Left renal cortex interstitium (tissue), 4 donors: ENCODE data around the gene EXOC3. TPM values are rescaled to one million over a fixed set of nuclear protein-coding genes. Genes with fewer than 3 reads are reported as not detected.
"Not testable (repeated sequence)": the region's sequence is repeated elsewhere in the genome, so short reads cannot be mapped to it uniquely, and the experiment has no call there.

Source experiments
- DNase-seq, 4 donors: peaks; one replicate each; pipeline ENCODE4 v3.0.0-alpha.2; 2013; ENCODE audit warnings: low read depth in 4 of 4, low spot score in 2 of 4, missing footprints in 1 of 4
- polyA plus RNA-seq, 4 donors: library from polyadenylated mRNA; unstranded; fragments of 120-200 nt; gene quantifications; one replicate each; pipeline ENCODE4 v1.2.1, GENCODE V29; 2013; ENCODE audit not compliant: insufficient read length in 4 of 4

The EXOC3 gene
- polyA plus RNA-seq, 4 donors = 52.1 to 77.3 (median 61.9) TPM

- no peak for DNase-seq
Observed at GRCh38 chr5:483011-483410, 40.0 kb downstream of the EXOC3 start.

DNA sequence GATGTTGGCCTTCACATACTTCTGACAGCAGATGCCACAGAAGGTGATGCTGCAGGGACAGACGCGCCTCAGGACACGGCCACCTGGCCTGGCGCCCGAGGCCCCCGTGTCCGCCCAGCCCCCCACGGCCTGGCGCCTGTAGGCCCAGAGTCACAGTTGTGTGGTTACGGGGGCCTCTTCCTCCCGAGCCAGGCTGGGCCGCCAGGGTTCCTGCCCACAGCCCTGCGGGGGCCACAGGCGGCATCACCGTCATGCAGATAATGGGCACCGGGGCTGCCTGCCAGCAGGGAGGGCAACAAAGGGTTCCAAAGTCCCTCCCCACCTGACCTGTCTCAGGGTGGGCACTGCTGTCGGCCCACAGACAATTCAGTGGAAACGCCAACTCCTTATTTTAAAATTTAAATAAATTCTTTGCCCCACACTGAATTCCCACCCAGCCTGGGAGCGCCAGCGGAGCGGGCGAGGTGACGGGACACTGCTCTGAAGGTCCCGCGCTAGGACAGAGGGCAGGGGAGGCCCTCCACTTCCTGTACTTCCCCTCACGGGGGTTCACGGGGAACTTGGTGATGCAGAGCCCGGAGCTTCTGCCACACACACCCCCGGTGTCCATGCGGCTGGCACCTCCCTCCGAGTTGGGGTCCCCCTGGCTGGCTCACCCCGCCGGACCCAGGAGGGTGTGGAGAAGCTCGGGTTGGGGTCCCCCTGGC lies 40.6 kb downstream of the EXOC3 start:
- no peak for DNase-seq

DNA sequence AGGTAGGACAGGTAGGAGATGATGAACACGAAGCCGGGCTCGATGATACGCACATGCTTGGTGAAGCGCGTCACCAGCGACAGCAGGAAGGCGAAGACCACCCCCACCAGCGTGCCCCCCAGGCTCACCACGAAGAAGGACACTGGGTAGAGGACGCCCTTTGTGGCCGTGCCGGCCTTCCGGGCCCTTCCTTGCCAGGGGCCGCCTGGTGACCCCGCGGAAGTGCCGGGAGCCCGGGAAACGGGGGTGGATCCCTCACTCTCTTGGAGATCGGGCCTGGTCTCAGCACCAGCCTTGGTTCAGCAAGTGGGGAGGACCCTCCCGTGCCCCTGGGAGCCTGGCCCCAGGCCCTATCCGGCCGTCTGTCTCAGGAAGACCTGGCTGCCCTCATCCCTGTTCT lies 41.6 kb downstream of the EXOC3 start:
- DNase-seq = no peak

DNA sequence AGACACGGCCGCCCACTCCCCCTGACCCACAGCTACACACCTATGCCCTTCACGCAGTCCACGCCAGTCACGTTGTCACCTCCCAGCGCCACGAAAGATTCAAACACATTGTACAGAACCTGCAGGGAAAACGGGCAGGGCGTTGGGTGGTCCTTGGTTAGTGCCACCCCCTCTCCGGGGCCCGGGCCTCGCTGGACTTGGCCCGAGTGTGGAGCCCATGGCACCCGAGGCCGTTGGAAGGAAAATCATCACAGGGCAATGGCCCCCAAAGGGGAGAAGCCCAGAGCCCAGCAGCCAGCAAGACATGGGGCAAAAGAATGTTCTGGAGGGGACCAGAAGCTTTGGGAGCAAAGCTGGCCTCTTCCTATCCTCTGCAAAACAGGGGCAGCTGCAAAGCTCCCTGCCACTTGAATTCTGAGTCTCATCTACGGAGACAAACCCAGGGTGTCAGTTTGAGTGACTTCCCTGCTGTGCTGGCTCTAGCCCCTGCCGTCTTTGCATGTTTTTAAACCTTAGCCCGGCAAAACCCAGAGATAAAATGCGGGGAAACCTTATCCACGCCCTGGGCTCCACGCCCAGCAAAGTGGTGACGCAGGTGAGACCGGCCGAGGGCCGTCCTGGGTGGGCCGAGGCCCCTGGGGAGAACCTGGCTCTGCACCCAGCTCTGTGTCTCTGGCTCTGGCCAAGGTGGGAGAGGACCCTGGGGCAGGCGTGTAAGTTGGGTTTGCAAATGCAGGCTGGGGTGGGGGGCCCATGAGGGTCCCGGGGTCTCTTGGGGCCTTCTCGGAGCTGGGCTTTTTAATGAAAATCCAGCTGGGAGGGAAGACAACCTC lies 42.4 kb downstream of the EXOC3 start:
- DNase-seq = no peak

- DNase-seq = no peak
Observed at GRCh38 chr5:485946-486491, 43.0 kb downstream of the EXOC3 start.

DNA sequence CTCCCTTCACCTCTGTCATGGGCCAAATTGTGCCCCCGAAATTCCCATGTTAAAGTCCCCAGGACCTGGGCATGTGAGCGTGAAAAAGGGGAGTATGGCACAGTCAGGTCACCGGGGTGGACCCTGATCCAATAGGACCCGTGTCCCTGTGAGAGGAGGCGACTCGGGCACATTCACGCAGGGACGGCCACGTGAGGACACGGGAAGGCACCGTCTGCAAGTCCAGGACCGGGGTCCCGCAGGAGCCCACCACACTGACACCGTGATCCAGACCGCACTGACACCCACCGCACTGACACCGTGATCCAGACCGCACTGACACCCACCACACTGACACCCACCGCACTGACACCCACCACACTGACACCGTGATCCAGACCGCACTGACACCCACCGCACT lies 43.6 kb downstream of the EXOC3 start:
- not testable (repeated sequence) for DNase-seq

GRCh38 chr5:488241-488640 lies 45.3 kb downstream of the EXOC3 start:
- no peak for DNase-seq

DNA sequence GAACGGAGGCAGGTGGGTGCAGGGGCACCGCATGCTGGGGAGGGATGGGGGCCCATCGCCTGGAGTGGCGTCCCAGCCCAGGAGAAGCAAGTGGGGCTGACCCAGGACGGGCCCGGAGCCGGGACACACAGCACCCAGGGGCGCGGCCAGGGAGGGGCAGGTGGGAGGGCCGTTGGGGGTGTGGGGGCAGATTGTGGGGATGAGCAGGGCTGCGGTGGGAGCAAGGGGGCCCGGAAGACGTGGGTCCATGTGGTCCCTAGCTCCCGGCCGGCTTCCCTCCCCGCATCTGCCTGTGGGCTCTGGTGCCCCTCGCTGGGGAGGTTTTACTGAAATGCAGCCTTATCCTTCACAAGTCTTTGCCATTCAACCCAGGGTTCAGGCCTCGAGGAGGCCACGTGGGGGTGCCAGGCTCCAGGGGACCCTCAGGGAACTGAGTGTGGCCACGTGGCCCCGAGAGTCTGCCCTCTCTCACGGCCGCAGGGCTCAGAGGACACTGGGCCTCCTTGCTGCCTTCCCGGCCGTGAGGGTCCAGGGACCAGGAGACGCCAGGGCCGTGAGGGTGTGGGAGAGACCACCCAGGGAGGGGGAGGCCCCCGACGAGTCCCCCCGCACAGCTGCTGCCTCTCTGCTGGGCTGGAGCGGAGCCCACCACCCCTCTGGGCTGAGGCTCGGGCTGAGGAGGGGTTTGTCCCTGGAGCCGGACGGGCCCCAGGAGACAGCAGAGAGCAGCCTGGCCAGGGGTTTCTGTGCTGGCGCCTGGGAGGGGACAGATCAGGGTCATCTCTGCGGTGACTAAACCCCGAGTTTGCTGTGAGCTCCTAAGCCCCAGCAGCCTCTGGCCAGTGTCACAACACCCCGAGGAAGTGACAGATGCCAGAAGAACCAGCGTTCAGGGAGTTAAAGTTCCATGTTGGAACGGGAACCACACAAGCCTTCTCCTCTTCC lies 46.0 kb downstream of the EXOC3 start:
- no peak for DNase-seq

- no peak for DNase-seq
Observed at GRCh38 chr5:489689-490080, 46.7 kb downstream of the EXOC3 start.

- DNase-seq = no peak
Observed at GRCh38 chr5:490116-491106, 47.4 kb downstream of the EXOC3 start.

DNA sequence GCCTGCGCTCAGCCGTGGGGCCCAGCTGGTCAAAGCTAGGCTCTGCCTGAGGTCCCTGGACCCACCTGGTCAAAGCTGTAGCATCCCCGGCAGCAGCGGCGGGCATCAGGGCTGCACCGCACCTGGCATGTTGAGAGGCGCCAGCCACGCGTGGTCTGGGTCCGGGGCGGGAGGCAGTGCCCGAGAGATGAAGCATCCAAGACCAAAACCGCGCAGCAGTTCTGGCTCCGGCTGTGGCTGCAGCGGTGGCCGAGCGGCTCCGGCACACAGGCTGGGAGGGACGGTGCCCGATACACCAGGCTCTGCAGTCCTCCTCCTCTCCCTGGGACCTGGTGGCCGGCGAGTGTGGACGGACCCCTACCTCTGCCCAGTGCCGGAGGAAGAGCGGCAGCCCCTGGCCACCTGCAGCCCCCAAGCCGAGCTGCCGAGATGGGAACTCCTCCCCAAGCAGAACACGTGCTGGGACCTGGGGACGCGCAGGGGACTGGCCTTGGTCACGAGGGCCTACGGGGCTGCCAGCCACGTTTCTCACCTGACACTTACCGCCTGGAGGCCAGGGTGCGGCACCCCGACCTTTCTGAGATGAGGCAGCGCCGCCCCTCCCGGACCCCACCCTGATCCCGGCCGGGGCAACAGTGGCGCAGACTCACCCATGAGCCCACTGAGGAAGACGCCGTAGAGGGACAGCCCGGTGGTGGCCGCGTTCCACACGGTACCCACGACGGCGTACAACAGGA lies 48.3 kb downstream of the EXOC3 start:
- DNase-seq = no peak

DNA sequence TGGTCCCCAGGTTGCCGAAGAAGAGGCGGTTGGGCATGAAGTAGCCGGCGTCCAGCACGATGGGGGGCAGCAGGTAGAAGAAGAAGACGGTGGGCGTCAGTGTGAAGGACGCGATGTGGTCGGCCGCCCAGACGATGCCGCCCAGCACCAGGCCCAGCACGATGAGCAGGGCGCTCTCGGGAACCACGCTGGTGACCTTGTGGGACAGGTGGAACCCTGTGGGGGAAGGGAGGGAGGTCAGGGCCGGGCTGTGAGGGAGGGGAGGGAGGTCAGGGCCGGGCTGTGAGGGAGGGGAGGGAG lies 48.8 kb downstream of the EXOC3 start:
- DNase-seq = no peak

GRCh38 chr5:492314-492893 lies 49.4 kb downstream of the EXOC3 start:
- no peak for DNase-seq

GRCh38 chr5:493119-493701 lies 50.2 kb downstream of the EXOC3 start:
- no peak for DNase-seq

DNA sequence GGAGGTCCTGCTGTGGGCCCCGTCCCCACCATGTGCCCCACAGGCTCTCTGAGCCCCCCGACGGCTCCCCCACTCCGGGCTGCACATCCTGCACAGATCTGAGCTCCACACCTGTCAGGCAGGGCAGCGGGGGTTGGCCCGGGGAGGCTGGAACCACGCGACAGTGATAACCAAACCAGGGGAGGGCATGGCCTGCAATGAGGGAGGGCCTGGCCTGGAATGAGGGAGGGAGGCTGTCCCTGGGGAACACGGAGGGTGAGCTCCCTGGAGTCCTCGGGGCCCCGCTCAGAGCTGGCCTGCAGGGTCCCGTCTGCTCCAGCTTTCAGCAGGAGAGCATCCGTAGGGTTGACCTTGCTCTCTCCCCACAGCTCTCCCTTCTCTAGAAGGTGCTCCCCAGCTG lies 50.8 kb downstream of the EXOC3 start:
- DNase-seq = no peak

DNA sequence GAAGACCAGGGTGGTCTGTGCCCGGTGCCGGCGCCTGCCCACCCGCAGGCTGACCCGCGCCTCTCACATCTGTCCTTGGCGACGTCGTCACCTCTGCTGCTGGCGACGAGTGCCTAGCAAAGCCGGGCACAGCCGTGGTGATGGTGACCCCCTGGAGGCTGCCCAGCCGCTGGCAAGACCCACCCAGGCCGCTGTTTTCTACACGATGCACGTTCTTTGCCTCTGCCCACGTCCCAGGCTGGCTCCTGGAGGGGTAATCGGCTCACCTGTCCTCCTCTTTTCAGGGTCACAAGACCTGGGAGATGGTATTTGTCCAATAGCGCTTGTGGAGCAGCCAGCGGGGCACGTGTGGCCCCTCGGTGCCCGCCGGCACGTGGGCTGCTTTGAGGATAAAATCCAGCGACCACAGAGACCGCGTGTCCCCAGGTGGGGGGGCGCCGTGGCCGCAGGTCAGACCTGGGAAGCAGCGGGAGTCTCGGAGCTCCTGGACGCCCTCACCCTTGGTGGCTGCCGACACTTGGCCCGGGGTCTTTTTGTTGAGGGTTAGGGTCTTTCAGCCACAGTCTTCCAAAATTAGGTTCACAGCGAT lies 51.8 kb downstream of the EXOC3 start:
- DNase-seq = no peak

DNA sequence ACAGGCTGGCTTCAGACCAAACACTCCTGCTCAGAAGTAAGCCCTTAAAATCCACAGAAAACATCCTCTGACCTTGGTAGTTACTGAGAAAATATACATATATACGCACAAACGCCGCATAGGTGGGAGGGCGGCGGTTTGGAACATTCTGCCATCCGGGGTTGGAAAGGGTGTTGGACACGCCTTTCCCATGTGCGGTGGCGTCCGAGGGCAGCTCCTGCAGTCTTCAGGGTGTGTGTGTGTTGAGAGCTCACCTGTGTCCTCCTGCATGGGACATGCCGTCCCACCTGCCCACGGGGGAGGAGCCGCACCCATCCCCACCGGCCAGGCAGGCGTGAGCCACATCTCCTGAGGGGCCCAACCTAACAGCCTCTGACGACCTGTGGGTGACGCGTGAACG lies 53.1 kb downstream of the EXOC3 start:
- DNase-seq = no peak
